Measurements from ENCODE around the gene GNG7. TPM values are rescaled to one million over a fixed set of nuclear protein-coding genes. Genes with fewer than 3 reads are reported as not detected.
A peak's percentile ranks its signal among the peaks of the same experiment; 100 is the strongest.

The GNG7 gene
- total and polyA plus RNA-seq, 10 of the 15 experiments (the other 5 are each of a cell fraction or from before 2014, with no cell fraction given): 1.9 to 13.6 (median 6.5) TPM

- no peak overlapping the region for H2AFZ ChIP-seq (ENCODE audit: control insufficient read depth, low read depth, low read length)
- POLR2A ChIA-PET: interaction anchor here (1.1 kb wide), 1 partner anchor 128 kb away, joined by 4 read pairs; the partner anchor contains the start of gene GADD45B
- H3K27me3 ChIP-seq (replicated peaks in 1 of 2; ENCODE audit: control insufficient read depth in 2 of 2, insufficient read depth in 2 of 2, low read length in 1 of 2): no peaks in the 10 kb centered on the region
- H3K36me3 ChIP-seq (ENCODE audit: control insufficient read depth in 2 of 2, insufficient read depth in 2 of 2, low read length in 1 of 2): no peaks in the 10 kb centered on the region; a peak in 1 of 4 replicates
- WGBS (ENCODE audit: insufficient coverage, insufficient replicate concordance, low lambda C conversion rate, missing lambda C conversion rate): 86% methylated on average over 8 of the region's 8 CpGs
- no TSS peak for BruUV-seq (replicated peaks)
- H4K20me1 ChIP-seq (ENCODE audit: control insufficient read depth, insufficient read depth): no peaks in the 10 kb centered on the region
- in situ Hi-C loops (cut with MboI): no loop called here
- DNase-seq (ENCODE audit: low read depth, low spot score) (no peak), ATAC-seq (no peak), FAIRE-seq (no peak)
- H3K4me2 ChIP-seq (ENCODE audit: control insufficient read depth, insufficient read depth): no peak overlapping the region
- peaks cover 26% of the 10 kb centered on the region for H3K79me2 ChIP-seq (ENCODE audit: control insufficient read depth, insufficient read depth, low read length)
- peaks cover 1% of the 10 kb centered on the region; the same call in 2 of the 3 replicates for H3K9me3 ChIP-seq (replicated peaks; ENCODE audit: control insufficient read depth, insufficient read depth, low read length)
- CTCF ChIA-PET: no interaction called here
- H3K4me3 ChIP-seq: no peak overlapping the region
- SMC1A ChIA-PET (ENCODE audit: uncharacterized antibody, unreplicated experiment): interaction anchor here (10.3 kb wide), 1 partner anchor 129 kb away, joined by 143 read pairs; the partner anchor contains the start of gene GADD45B
- intact Hi-C loops (cut with micrococcal nuclease; ENCODE audit: unreplicated experiment): no loop called here
- TF ChIP-seq SREBF2 (IDR thresholded peaks at IDR 0.05; ENCODE audit: low read length): no peak
- no peak for TF ChIP-seq HDGF (IDR thresholded peaks at IDR 0.05)
- no peak for TF ChIP-seq RAD21 (IDR thresholded peaks at IDR 0.05; ENCODE audit: insufficient read depth, low read depth, low read length)
- no peak for TF ChIP-seq EED (IDR thresholded peaks at IDR 0.05; ENCODE audit: low read depth)
- TF ChIP-seq CBX5 (IDR thresholded peaks at IDR 0.05; ENCODE audit: low read depth): no peak
- no peak for TF ChIP-seq EGR1 (IDR thresholded peaks at IDR 0.05; ENCODE audit: borderline replicate concordance in 1 of 2, low read depth in 2 of 2, low read length in 2 of 2)
- peaks cover 24% of the 10 kb centered on the region for H3K4me1 ChIP-seq (ENCODE audit: control insufficient read depth, insufficient read depth, low read length)
- no peak overlapping the region for H3K27ac ChIP-seq (ENCODE audit: control insufficient read depth, insufficient read depth)
- RAD21 ChIA-PET (ENCODE audit: unreplicated experiment): no interaction called here
- no peak overlapping the region for H3K9ac ChIP-seq (ENCODE audit: control insufficient read depth, insufficient read depth, low read length)
These were observed 97.7 kb downstream of the GNG7 start for GRCh38 chr19:2604747-2605329.

- no peak overlapping the region for H3K27ac ChIP-seq (ENCODE audit: control insufficient read depth, insufficient read depth)
- 76% methylated on average over 17 of the region's 17 CpGs for WGBS (ENCODE audit: insufficient coverage, insufficient replicate concordance, low lambda C conversion rate, missing lambda C conversion rate)
- H3K27me3 ChIP-seq (replicated peaks in 1 of 2; ENCODE audit: control insufficient read depth in 2 of 2, insufficient read depth in 2 of 2, low read length in 1 of 2): no peaks in the 10 kb centered on the region
- peaks cover 11% of the 10 kb centered on the region for H3K79me2 ChIP-seq (ENCODE audit: control insufficient read depth, insufficient read depth, low read length)
- ChIA-PET CTCF (no interaction called here), RAD21 (ENCODE audit: unreplicated experiment) (no interaction called here), SMC1A (ENCODE audit: uncharacterized antibody, unreplicated experiment) (no interaction called here), POLR2A (no interaction called here)
- no peak for FAIRE-seq
- no TSS peak for BruUV-seq (replicated peaks)
- intact Hi-C loops (cut with micrococcal nuclease; ENCODE audit: unreplicated experiment): no loop called here
- H2AFZ ChIP-seq (ENCODE audit: control insufficient read depth, low read depth, low read length): no peak overlapping the region
- H4K20me1 ChIP-seq (ENCODE audit: control insufficient read depth, insufficient read depth): no peaks in the 10 kb centered on the region
- in situ Hi-C loops (cut with MboI): no loop called here
- ATAC-seq: no peak
- no peak for DNase-seq (ENCODE audit: low read depth, low spot score)
- H3K36me3 ChIP-seq (ENCODE audit: control insufficient read depth in 2 of 2, insufficient read depth in 2 of 2, low read length in 1 of 2): no peaks in the 10 kb centered on the region; a peak in 1 of 4 replicates
- no peak overlapping the region for H3K9ac ChIP-seq (ENCODE audit: control insufficient read depth, insufficient read depth, low read length)
- TF ChIP-seq EED (IDR thresholded peaks at IDR 0.05; ENCODE audit: low read depth) (peak; percentile 55), RAD21 (IDR thresholded peaks at IDR 0.05; ENCODE audit: insufficient read depth, low read depth, low read length) (no peak)
- H3K9me3 ChIP-seq (replicated peaks; ENCODE audit: control insufficient read depth, insufficient read depth, low read length): peaks cover 1% of the 10 kb centered on the region; the same call in 2 of the 3 replicates
- H3K4me3 ChIP-seq: no peak overlapping the region
- peaks cover 15% of the 10 kb centered on the region for H3K4me1 ChIP-seq (ENCODE audit: control insufficient read depth, insufficient read depth, low read length)
- no peak overlapping the region for H3K4me2 ChIP-seq (ENCODE audit: control insufficient read depth, insufficient read depth)
These were observed 99.2 kb downstream of the GNG7 start for GRCh38 chr19:2603334-2603733.

Data from GM12878 (cell line).